ENCODE measurements around the gene MARS1.

MARS1 gene

DNA sequence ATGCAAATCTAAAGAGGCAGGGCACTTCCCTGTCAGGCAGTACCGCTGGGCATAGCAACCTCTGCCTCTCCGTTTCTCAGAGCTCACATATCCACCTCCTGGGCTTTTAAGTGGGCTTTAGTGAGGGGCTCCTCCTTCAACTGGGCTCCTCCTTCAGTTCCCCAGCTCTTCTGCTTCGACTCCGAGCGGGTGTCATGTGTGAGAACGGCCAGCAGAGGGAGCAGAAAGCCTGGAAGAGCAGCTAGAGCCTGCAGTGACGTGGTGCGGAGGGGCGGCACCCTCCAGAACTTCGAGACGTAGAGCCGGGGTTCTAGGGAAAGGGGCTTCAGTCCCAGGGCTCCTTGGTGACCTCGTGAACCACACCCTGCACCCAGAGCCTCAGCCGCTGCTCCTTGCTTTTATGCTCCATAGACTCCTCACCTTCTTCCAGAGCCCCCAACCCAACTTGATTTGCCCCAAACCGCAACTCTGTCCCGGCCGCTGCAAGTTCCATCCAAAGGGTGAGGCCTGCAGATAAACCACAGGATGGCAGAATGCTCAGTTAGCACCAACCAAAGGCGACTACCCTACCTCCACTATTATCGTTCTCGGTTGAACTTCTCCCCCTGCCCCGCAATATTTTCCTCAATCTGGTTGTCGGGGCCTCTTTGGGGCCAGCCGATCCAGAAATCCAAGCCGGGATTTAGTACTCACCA, 28.7 kb upstream of the MARS1 start:
- peak; percentile 93 for DNase-seq

DNA sequence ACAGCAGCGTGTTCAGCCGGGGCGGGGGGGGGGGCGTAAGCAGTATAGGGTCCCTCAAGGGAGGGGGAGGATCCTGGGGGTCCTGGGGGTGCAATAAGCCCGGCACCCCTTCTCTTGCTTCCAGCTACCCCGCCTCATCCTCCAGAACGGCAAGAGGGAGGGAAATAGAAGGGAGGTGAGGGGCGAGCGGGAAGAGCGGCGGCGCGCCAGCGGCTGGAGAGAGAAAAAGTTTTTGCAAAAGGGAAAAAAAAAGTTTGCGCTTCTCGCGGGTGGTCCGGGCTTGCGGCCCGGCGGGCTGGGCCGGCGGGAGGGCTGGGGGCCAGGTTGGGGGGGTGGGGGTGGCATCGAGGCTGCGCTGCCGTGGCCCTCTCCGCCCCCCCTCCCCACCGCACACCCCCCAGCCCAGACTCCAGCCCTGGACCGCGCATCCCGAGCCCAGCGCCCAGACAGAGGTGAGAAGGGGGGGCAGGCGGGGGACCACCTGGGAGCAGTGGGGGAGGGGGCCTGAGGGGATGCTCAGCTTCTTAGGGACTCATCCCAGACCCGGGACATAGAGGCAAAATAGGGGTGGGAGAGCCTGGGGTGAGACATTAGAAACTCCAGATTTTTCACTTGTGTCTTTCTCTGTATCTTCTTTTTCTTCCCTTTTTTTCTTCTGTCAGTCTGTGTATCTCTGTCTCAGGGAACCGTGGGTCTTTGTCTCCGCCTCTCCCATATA, 28.0 kb upstream of the MARS1 start, which contains the start of gene GLI1:
TSS of gene GLI1 (plus strand) at position 36 of the 718 bp plus-strand sequence. CDS start 3,907 bp downstream, outside the sequence.
- no peak for DNase-seq

DNA sequence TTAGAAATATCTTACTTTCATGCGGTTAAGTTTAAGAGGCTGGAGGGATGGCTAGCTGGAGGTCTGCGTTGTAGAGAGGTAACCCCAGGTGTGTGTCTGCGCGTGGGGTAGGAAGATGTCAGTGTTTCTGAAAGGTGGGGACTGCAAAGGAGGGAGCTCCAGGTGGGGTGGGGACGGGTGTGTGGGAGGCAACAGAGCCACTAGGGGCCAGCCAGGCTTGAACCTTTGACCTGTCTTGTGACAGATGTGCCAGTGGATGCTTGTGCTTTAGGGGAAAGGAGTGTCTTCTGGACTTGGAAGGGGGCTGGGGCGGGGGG, 27.4 kb upstream of the MARS1 start:
- DNase-seq, result no peak

DNA sequence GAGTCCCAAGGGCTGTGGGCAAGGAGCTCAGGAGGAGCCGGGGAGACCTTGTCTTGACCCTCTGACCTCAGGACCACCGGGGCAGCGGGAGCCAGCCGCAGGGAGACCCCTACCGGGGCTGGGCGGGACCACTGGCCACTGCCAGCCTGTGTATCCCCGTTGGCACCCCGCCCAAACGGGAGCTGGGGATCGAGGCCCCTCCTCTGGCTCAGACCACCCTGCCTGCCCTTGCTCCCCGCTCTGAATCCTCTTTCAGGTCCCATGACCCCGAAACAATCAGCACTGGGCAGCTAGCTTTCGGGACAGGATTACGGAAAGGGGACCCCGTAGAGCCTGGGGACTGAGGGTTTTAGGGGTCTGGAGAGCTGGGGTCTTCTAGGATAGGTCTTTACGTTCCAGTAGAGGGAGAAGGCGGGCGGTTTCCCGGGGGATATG, 27.0 kb upstream of the MARS1 start:
- DNase-seq, result no peak

DNA sequence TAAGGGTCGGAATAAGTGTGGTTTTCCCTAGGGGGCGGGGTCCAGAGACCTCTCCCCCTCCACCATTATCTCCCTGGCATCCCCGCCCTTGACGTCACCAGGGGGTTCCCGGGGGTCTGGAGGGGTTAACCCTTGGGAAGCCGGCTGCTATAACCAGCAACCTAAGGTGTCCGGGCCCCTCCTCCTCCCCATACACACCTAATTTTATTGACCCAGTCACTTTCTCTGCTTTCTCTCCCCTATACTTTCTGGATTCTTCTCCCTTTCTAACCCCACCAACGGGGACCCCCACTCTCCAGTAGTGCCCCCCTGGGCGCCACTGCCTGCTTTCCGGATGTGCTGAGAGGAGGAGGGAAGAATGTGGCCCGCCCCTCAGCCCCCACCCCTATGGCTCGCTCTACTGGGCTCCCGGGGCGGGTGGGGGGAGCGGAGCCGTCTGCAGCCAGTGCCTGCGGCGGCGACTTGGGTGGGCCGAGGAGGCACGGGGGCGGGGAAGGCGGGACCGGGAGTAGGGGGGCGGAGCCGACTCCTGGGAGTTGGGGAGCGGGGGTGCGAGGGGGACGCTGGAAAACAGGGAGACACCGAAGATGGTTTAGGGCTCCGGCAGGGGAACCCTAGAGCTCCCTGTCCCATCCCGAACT, 26.5 kb upstream of the MARS1 start:
- peak; percentile 14 for DNase-seq

DNA sequence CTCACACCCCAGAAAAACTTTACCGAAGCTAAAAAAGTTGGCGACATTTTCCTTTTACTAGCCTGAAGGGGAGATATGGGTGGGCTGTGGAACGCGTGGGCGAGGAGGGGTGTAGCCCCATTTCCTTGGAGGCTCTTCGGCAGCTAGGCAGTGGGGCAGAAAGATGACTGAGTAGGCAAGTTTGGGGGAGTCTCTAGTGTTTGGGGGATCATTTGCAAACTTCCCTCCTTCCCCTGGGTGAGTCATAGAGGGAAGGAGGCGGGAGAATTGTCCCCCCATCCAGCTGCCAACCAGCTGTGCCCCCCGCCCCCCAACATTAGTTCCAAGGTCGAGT, 26.0 kb upstream of the MARS1 start:
- DNase-seq, result no peak

DNA sequence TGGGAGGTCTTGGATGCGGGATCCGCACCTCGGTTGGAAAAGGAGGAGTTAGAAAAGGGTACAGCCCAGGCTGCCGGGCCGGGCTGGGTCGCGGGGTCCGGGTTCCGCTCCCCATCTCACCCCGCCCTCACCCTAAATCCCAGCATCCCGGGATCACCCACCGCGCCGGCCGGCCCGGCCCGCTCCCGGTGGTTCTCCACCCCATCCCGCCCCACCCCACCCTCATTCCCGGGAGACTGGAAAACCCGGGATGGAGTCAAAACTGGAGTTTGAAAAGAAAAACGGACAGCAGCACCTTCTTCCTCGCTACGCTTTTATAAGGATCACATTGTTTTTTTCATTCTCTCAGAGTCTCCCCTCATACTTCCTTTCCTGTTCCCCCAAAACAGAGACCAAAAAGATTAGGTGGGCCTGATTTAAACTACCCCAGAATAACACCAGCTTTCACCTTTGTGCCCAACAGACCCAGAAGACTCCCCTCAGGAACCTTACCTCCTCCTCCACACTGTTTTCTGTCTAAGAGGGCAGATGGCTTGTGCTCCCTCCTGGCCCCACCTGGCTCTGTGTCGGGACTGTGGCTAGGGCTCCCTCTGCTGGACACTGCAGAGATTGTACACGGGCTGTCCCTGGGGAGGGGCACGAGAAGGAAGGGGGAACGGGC, 25.5 kb upstream of the MARS1 start:
- DNase-seq, result peak; percentile 83

DNA sequence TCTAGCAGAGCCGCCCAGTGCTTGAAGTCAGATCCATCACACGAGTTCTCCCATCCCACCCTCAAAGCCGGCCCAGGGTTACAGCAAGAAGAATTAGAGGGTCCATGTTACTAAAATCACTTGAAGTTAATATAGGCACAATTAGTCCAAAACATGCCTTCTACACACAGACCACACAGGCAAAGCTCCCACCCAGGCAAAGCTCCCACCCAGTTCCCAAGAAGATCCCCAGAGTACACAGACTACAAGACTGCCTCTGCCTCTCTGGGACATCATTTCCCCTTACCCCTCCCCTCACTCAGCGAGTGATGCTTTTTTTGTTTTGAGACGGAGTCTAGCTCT, 25.0 kb upstream of the MARS1 start:
- DNase-seq, result no peak

DNA sequence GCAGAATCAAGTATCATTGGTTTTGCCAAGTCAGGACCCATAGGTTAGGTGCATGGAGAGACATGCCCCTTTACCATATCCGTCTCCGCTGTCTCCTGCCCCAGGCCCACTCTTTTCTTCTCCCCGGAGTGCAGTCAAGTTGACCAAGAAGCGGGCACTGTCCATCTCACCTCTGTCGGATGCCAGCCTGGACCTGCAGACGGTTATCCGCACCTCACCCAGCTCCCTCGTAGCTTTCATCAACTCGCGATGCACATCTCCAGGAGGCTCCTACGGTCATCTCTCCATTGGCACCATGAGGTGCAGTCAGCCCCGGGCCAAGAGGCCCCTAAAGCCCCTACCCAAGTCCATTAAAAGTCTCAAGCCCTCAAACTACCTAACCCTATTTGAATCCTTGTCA, 23.3 kb upstream of the MARS1 start:
- no peak for DNase-seq

DNA sequence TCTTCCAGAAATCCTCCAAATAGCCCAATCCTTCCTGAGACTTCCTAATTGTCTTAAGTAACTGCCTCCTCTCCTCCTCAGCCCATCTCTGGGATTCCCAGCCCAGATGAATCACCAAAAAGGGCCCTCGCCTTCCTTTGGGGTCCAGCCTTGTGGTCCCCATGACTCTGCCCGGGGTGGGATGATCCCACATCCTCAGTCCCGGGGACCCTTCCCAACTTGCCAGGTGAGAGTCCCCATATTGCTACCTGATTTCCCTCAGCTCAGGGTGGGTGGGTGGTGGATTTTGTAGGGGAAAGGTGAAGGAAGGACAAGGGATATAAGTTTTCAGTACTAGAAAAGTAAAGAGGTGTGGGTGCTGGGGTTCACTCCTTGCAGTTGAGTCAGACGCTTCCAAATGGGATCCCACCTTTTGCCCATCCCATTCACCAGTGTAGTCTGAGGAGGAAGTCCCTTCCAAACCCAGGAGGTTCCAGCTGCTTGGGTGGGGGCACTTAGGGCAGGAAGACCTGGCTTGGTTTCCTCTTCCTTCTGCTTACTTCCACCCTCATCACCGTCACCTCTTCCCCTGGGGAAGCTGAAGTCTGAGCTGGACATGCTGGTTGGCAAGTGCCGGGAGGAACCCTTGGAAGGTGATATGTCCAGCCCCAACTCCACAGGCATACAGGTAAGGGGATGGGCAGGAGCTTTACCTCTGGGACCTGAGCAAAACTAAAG, 22.7 kb upstream of the MARS1 start:
- no peak for DNase-seq

DNA sequence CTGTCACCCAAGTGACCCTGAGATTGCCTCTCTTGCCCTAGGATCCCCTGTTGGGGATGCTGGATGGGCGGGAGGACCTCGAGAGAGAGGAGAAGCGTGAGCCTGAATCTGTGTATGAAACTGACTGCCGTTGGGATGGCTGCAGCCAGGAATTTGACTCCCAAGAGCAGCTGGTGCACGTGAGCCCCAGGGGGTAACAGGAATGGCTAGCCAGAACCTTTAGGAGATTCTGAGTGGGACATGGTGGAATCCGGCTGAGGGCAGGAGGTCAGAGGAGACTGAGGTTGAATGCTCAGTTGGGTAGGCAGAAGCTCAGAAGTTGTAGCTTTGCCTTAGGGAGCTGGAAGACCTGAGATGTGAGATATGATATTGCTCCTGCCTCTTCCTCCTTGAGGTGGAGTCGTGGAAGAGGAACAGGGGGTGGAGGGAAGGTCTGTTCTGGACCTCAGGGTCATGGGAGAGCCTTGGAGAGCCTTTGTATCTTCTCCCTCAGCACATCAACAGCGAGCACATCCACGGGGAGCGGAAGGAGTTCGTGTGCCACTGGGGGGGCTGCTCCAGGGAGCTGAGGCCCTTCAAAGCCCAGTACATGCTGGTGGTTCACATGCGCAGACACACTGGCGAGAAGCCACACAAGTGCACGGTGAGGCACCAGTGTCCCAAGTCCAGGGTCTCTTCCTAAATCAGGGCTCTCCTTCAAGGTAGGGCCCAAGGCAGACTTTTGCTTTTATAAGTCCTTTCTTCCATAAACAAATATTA, 21.9 kb upstream of the MARS1 start:
- DNase-seq, result no peak

DNA sequence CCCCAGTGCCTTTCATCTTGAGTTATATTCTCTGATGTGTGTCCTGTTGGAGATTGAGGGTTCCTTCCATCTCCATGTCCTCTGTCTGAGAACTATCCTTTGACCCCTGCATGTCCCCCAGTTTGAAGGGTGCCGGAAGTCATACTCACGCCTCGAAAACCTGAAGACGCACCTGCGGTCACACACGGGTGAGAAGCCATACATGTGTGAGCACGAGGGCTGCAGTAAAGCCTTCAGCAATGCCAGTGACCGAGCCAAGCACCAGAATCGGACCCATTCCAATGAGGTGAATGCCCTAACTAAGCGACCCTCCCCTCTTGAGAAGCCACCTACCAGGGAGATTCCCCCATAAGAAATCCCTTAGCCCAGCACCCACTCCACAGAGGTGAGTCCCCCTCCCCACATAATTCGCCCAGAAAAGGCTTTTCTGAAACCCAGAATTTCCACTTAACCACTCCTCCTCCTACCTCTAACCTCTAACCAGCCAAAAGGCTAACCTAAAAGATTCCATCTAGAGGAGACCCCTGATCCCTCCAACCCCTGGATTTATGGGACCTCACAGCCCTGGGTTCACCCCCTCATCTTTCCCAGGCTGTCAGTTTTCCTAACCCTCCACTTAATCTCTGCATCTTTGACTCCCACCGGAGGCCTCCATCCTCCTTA, 20.5 kb upstream of the MARS1 start:
- DNase-seq, result no peak

DNA sequence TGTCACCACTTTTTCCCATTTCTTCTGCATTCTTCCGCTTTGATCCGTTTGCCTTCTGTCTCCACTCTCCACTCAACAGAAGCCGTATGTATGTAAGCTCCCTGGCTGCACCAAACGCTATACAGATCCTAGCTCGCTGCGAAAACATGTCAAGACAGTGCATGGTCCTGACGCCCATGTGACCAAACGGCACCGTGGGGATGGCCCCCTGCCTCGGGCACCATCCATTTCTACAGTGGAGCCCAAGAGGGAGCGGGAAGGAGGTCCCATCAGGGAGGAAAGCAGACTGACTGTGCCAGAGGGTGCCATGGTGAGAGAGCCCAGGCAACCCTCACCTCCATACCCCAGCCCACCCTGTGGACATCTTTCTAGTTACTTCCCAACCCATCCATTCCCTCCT, 20.0 kb upstream of the MARS1 start:
- no peak for DNase-seq

DNA sequence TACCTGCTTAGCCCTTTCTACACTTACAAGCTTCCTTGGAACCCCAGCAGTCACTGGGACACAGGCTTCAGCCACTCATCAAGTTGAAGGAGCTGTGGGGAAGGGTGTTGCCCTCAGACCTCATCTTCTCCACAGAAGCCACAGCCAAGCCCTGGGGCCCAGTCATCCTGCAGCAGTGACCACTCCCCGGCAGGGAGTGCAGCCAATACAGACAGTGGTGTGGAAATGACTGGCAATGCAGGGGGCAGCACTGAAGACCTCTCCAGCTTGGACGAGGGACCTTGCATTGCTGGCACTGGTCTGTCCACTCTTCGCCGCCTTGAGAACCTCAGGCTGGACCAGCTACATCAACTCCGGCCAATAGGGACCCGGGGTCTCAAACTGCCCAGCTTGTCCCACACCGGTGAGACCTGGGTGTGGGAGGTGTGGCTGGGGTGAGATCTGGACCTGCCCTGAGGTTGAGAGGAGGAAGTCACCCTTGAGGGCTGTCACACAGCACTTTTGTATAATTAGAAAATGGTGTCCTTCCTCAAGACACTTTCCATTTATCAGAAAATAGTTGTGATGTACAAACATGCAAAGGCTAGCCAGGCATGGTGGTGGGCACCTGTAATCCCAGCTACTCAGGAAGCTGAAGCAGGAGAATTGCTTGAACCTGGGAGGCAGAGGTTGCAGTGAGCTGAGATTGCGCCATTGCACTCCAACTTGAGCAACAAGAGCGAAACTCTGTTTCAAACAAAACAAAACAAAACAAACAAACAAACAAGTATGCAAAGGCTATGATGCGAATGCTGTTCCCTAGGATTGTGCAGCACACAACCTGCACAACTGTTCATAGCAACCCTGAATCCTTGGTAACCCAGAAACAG, 18.3 kb upstream of the MARS1 start:
- no peak for DNase-seq

DNA sequence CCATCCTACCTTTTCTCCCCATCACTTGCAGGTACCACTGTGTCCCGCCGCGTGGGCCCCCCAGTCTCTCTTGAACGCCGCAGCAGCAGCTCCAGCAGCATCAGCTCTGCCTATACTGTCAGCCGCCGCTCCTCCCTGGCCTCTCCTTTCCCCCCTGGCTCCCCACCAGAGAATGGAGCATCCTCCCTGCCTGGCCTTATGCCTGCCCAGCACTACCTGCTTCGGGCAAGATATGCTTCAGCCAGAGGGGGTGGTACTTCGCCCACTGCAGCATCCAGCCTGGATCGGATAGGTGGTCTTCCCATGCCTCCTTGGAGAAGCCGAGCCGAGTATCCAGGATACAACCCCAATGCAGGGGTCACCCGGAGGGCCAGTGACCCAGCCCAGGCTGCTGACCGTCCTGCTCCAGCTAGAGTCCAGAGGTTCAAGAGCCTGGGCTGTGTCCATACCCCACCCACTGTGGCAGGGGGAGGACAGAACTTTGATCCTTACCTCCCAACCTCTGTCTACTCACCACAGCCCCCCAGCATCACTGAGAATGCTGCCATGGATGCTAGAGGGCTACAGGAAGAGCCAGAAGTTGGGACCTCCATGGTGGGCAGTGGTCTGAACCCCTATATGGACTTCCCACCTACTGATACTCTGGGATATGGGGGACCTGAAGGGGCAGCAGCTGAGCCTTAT, 17.4 kb upstream of the MARS1 start:
- no peak for DNase-seq

DNA sequence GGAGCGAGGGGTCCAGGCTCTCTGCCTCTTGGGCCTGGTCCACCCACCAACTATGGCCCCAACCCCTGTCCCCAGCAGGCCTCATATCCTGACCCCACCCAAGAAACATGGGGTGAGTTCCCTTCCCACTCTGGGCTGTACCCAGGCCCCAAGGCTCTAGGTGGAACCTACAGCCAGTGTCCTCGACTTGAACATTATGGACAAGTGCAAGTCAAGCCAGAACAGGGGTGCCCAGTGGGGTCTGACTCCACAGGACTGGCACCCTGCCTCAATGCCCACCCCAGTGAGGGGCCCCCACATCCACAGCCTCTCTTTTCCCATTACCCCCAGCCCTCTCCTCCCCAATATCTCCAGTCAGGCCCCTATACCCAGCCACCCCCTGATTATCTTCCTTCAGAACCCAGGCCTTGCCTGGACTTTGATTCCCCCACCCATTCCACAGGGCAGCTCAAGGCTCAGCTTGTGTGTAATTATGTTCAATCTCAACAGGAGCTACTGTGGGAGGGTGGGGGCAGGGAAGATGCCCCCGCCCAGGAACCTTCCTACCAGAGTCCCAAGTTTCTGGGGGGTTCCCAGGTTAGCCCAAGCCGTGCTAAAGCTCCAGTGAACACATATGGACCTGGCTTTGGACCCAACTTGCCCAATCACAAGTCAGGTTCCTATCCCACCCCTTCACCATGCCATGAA, 16.8 kb upstream of the MARS1 start:
- DNase-seq, result no peak

DNA sequence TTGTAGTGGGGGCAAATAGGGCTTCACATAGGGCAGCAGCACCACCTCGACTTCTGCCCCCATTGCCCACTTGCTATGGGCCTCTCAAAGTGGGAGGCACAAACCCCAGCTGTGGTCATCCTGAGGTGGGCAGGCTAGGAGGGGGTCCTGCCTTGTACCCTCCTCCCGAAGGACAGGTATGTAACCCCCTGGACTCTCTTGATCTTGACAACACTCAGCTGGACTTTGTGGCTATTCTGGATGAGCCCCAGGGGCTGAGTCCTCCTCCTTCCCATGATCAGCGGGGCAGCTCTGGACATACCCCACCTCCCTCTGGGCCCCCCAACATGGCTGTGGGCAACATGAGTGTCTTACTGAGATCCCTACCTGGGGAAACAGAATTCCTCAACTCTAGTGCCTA, 16.2 kb upstream of the MARS1 start:
- no peak for DNase-seq

DNA sequence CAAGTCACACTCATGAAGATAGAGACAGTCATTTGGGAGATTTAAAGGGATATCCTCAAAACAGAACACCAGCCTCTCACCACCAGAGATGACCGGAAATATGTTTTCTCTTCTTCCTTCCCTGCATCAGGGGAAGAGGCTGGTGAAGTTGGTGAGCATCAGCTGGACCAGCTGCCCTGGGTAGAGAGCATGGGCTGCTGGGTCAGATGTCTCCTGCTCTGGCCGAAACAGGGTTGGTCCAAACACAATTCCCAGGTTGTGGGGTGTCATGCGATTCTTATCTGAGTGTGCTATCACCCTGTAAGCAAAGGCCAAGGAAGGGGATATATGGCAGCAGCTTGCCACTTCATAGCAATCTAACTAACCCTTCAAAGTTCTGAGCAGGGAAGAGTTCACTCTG, 15.5 kb upstream of the MARS1 start:
- no peak for DNase-seq

DNA sequence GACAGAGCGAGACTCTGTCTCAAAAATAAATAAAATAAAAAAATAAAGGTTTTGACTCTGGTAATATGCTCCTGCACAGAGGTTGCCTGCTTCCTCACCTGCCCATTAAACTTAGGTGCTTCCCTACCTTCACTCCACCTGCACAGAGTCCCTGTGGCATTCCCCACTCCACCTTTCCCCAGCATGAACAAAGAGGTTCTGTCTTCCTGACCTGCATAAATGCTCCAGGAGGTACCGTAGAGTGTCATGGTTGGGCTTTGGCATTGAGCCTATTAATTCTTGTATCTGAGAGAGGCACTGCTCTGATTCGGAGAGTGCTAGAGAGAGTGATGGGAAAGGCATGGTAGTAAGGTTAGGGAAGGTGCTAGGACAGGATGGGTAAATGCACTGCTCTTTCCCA, 14.5 kb upstream of the MARS1 start:
- no peak for DNase-seq

DNA sequence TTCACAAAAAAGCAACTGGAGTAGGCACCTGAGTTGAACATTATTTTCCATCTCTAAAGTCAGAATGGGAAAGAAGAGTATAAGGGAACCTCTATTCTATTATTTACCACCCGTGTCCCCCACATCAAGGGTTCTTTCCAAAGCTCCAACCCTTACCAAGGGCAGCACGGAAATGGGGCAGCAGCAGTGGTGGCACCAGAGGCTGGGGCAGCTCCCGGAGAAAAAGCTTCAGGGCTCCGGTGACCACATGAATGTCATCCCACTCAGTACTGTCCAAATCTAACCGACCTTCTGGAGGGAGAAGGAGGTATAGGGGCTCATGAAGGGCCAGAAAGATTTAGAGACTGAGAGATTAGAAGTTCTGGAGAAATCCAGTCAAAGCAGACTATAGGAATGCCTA, 14.0 kb upstream of the MARS1 start:
- DNase-seq, result no peak
